Activated CD8-positive, alpha-beta memory T cell treated with anti-CD3 and anti-CD28 coated beads for 48 hours (primary cell): ENCODE results near the gene ZNF33B.
"Not testable (repeated sequence)": the region's sequence is repeated elsewhere in the genome, so short reads cannot be mapped to it uniquely, and the experiment has no call there.

Experiments used
- DNase-seq, 3 experiments: peaks; one replicate each; pipeline ENCODE4 v3.0.0-alpha.2; 2020; ENCODE audit warnings: low read depth in 2 of 3, low spot score in 2 of 3

Gene ZNF33B

DNA sequence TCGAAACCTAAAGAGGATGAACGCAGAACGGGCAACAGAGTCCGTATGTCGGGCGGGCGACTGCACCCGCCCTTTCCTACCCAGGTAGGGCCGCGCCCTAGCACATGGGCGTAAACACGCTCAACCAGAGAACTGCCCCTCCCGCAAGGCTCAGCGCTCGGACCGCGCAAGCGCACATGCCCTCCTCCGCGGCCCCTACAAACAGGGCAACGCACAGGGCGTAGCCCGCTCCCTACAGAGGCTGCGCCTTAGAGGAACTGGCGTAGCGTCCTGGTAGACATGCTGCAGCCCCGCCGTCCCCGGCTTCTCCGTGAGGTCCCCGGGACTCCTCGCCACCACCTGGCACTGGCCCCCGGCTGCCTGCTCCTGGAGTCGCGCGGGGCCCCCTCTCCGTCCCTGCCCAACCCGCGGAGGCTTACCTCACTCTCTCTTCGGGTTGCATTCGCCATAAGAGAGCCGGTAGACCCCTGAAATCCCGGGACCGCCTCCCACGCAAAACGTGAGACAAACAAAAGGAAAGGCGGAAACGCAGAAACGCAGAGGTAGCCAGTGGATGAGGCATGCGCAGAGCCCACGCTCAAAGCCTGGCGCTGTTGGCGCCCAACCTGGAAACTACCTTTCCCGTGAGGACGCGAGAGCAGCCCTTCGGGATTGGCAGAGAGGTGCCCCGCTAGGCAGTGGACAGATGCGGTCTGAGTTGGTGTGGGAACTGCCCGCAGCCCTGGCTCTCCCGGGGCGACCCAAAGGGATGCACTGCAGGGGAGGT, at the start of gene ZNF33B:
TSS of gene ZNF33B (minus strand) at position 516 of the 766 bp plus-strand sequence. CDS start 1,642 bp downstream, outside the sequence.
- peak; percentile 85 to 87 (median 86) for DNase-seq

GRCh38 chr10:42684517-42684916, 46.1 kb upstream of the ZNF33B start:
- no peak for DNase-seq

- no peak for DNase-seq
Observed at GRCh38 chr10:42680267-42680666, 41.9 kb upstream of the ZNF33B start.

DNA sequence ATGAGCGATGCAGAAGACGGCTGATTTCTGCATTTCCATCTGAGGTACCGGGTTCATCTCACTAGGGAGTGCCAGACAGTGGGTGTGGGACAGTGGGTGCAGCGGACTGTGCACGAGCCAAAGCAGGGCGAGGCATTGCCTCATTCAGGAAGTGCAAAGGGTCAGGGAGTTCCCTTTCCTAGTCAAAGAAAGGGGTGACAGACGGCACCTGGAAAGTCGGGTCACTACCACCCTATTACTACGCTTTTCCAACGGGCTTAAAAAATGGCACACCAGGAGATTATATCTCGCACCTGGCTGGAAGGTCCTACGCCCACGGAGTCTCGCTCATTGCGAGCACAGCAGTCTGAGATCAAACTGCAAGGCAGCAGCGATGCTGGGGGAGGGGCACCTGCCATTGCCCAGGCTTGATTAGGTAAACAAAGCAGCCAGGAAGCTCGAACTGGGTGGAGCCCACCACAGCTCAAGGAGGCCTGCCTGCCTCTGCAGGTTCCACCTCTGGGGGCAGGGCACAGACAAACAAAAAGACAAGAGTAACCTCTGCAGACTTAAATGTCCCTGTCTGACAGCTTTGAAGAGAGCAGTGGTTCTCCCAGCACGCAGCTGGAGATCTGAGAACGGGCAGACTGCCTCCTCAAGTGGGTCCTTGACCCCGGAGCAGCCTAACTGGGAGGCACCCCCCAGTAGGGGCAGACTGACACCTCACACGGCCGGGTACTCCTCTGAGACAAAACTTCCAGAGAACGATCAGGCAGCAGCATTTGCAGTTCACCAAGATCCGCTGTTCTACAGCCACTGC, 27.0 kb upstream of the ZNF33B start:
- DNase-seq: not testable (repeated sequence)

DNA sequence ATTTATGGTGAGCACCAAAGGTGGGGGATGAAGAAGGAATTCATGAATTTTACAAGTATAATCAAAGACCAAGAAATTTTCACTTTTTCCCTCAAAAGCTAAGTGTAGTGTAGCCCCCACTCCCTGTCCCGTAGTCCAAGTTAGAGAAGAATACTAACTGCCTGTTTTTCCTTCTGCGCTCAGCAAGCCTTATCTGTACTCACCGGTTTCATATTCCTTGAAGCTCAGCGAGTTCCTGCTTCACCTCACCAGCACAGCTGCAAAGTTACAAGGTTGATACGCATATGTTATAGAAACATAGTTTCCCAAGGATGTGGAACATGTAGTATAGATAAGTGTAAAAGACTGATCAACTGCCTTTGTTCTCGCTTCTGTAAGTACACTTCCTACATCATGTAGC, 16.0 kb upstream of the ZNF33B start:
- DNase-seq: no peak

DNA sequence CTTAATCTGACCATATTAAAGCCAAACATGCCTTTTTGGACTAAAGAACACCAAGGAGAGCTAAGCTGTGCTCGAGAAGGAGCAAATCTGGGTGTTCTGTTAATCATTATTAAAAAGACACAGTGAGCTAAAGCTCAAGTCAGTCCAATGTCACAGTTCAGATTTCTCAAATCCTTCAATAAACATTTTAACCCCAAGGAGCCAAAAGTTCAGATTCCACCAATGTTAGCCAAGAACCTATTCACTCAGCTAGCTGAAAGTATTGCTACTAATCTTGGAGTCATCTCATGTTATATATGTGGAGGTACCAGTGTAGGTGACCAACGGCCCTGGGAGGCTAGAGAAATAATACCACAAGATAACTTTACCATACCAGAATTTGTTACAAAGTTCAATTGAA, 14.5 kb upstream of the ZNF33B start:
- no peak for DNase-seq

GRCh38 chr10:42650374-42650773, 12.0 kb upstream of the ZNF33B start:
- DNase-seq: no peak

DNA sequence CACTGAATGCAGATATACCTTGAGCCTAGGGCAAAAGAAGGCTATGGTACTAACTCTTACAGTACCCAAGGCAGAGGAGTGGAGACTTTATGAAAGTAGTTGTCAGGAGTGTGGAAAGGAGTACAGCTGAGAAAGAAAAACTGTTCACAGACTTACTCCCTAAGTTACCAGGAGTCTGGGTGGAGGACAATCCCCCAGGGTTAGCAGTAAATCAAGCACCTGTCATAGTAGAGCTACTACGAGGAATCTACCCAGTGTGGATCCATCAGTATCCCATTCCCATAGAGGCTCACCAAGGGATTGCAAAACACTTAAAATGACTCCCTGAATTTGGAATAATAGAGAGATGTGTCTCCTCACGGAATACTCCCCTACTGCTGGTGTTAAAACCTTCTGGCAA, 10.1 kb upstream of the ZNF33B start:
- DNase-seq: no peak

GRCh38 chr10:42646687-42647640, 8.6 kb upstream of the ZNF33B start:
- DNase-seq: no peak

DNA sequence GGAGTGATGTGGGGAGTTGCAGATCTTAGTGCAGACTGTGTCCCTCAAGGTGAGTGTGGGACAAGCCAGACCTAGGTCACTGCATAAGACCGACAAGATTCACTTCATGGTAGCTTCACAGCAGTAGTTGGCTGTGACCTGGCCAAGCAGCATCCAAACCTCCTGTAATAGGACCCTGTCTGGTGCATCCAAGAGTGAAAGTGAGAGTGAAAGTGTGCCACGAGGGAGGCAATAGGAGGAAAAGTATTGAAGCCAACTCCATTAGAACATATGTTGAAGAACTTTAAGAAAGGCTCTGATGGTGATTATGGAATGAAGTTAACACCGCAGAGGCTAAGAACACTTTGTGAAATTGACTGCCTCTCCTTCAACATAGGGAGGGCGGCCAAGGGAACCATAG, 7.8 kb upstream of the ZNF33B start:
- DNase-seq: no peak

GRCh38 chr10:42645516-42645915, 7.1 kb upstream of the ZNF33B start:
- no peak for DNase-seq

- DNase-seq: no peak
Observed at GRCh38 chr10:42645103-42645502, 6.7 kb upstream of the ZNF33B start.

DNA sequence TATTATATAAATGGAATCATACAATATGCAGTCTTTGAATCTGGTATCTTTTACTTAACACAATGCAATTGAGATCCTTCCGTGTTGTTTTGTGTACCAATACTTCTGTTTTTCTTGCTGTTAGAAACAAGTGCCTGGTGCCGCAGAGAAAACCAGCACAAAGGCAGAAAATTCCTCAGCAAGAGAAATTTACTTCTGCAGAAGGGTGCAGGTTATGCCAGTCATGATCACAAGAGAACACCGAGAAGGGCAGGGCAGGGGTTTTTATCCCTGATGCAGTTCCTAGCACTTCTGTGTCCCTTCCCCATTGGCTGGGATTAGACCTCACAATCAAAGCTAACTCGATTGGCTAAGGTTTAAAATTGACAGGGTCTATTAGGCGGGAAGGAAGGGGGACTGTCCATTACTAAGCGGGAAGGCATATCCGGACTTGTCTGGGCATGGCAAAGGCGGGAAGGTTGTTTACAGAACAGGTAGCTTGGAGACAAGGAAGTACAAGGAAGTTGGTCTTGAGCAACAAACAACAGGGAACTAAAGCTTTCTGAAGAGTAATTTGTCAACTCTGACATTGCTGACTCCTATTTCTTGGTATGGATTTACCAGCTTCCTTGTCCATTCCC, 2.4 kb upstream of the ZNF33B start:
- no peak for DNase-seq

DNA sequence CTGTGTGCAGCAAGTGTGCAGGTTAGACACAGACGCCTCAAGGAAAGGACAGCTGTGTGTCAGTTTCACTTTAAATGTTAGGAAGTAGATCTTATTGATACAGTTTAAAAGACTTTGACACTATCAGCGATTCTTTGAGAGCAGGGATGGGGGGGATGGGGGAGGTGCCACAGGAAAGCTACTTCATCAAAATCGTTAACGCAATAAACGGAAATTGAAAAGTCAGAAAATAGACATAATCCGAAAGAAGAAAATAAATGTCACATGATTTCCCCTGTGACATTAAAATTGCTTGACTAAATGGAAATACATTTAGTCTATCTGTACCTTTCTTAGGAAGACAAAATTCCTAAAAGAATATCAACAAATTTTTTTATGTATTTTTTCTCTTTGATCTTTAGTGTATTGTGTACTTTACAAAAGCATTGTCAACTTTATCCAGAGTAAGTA, 476 bp upstream of the ZNF33B start:
- no peak for DNase-seq

DNA sequence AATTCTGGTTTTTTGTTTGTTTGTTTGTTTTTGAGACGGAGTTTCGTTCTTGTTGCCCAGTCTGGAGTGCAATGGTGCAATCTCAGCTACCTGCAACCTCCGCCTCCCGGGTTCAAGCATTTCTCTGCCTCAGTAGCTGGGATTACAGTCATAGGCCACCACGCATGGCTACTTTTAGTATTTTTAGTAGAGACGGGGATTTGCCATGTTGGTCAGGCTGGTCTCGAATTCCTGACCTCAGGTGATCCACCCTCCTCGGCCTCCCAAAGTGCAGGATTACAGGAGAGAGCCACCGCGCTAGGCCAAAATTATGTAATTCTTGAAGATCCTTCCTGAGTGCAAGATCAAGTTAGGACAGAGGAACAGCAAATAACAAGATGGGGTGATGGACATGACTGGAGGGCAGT, 719 bp downstream of the ZNF33B start:
- DNase-seq: no peak

GRCh38 chr10:42637142-42637541, 1.2 kb downstream of the ZNF33B start:
- DNase-seq: no peak

DNA sequence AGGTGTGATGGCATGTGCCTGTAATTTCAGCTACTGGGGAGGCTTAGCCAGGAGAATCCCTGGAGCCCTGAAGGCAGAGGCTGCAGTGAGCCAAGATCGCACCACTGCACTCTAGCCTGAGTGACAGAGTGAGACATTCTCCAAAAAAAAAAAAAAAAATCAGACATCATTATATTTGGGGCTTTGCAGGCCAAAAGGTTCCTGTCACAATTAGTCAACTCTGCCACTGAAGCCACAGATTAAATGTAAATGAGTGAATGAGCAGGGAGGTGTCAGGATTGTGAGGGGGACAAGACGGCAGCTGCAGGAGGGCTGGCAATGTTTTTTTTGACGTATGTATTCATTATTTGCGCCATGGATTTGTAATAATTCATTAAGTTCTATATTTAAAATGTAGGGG, 3.3 kb downstream of the ZNF33B start:
- no peak for DNase-seq

- DNase-seq: no peak
Observed at GRCh38 chr10:42632564-42632963, 5.8 kb downstream of the ZNF33B start.

- DNase-seq: no peak
Observed at GRCh38 chr10:42630537-42631134, 7.7 kb downstream of the ZNF33B start.

DNA sequence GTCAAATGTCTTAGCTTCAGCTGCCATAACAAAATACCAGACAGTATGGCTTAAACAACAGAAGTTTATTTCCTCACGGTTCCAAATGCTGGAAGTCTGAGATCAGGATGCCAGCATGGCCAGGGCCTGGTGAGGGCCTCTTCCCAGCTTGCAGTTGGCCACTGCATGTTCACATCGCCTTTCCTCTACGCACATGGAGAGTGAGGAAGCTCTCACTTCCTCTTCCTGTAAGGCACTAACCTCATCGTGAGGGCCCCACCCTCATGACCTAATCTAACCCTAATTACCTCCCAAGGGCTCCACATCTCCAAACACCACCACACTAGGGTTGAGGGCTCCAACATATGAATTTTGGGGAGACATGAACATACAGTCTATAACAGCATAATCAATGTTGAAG, 14.4 kb downstream of the ZNF33B start:
- DNase-seq: no peak
